ENCODE measurements around the gene APBA3.

GRCh38 chr19:3773814-3774515 lies 12.5 kb upstream of the APBA3 start:
- TF ChIP-seq JUNB (IDR thresholded peaks at IDR 0.05; ENCODE audit: unreplicated experiment) (no peak), NANOG (IDR thresholded peaks at IDR 0.05; ENCODE audit: borderline replicate concordance) (no peak), CTCF (conservative IDR thresholded peaks at IDR 0.05; ENCODE audit: low read depth in 2 of 2) (no peak), ZNF331 (CRISPR knock-in tag; IDR thresholded peaks at IDR 0.05; ENCODE audit: low read depth) (no peak), POLR2AphosphoS5 (IDR thresholded peaks at IDR 0.05; ENCODE audit: low read depth) (no peak), EZH2phosphoT487 (IDR thresholded peaks at IDR 0.05; ENCODE audit: unreplicated experiment) (no peak)
- TF ChIP-seq, protein P1, sequence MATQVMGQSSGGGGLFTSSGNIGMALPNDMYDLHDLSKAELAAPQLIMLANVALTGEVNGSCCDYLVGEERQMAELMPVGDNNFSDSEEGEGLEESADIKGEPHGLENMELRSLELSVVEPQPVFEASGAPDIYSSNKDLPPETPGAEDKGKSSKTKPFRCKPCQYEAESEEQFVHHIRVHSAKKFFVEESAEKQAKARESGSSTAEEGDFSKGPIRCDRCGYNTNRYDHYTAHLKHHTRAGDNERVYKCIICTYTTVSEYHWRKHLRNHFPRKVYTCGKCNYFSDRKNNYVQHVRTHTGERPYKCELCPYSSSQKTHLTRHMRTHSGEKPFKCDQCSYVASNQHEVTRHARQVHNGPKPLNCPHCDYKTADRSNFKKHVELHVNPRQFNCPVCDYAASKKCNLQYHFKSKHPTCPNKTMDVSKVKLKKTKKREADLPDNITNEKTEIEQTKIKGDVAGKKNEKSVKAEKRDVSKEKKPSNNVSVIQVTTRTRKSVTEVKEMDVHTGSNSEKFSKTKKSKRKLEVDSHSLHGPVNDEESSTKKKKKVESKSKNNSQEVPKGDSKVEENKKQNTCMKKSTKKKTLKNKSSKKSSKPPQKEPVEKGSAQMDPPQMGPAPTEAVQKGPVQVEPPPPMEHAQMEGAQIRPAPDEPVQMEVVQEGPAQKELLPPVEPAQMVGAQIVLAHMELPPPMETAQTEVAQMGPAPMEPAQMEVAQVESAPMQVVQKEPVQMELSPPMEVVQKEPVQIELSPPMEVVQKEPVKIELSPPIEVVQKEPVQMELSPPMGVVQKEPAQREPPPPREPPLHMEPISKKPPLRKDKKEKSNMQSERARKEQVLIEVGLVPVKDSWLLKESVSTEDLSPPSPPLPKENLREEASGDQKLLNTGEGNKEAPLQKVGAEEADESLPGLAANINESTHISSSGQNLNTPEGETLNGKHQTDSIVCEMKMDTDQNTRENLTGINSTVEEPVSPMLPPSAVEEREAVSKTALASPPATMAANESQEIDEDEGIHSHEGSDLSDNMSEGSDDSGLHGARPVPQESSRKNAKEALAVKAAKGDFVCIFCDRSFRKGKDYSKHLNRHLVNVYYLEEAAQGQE (IDR thresholded peaks at IDR 0.05; ENCODE audit: unreplicated experiment): no peak
- TF ChIP-seq, protein P2, sequence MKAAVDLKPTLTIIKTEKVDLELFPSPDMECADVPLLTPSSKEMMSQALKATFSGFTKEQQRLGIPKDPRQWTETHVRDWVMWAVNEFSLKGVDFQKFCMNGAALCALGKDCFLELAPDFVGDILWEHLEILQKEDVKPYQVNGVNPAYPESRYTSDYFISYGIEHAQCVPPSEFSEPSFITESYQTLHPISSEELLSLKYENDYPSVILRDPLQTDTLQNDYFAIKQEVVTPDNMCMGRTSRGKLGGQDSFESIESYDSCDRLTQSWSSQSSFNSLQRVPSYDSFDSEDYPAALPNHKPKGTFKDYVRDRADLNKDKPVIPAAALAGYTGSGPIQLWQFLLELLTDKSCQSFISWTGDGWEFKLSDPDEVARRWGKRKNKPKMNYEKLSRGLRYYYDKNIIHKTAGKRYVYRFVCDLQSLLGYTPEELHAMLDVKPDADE (IDR thresholded peaks at IDR 0.05): no peak

Measured in GM23338 (cell line).